HUES6 (cell line): ENCODE data around the gene MACROD2.

ENCODE experiments used
- H3K27ac ChIP-seq: 2 replicates; pipeline ENCODE4 v1.7.0; 2013; ENCODE audit warnings: low read depth, mild to moderate bottlenecking, low read length, inconsistent platforms
- H3K27me3 ChIP-seq: 2 replicates; pipeline ENCODE4 v1.6.1; 2013; ENCODE audit warnings: low read length; ENCODE audit not compliant: control insufficient read depth, insufficient read depth
- H3K36me3 ChIP-seq: 2 replicates; pipeline ENCODE4 v1.6.1; 2013; ENCODE audit warnings: low read length; ENCODE audit not compliant: control insufficient read depth, insufficient read depth
- H3K4me1 ChIP-seq: 2 replicates; pipeline ENCODE4 v1.6.1; 2013; ENCODE audit warnings: low read length; ENCODE audit not compliant: control insufficient read depth, insufficient read depth
- H3K4me3 ChIP-seq: 2 replicates; pipeline ENCODE4 v1.5.1; 2013; ENCODE audit warnings: low read depth, low read length
- H3K9ac ChIP-seq: one replicate; pipeline ENCODE4 v1.6.1; 2013; ENCODE audit warnings: mild to moderate bottlenecking, low read length
- H3K9me3 ChIP-seq: 2 replicates; pipeline ENCODE4 v1.6.1; 2013; ENCODE audit warnings: low read depth, low read length; ENCODE audit not compliant: control insufficient read depth, insufficient read depth

The MACROD2 gene

DNA sequence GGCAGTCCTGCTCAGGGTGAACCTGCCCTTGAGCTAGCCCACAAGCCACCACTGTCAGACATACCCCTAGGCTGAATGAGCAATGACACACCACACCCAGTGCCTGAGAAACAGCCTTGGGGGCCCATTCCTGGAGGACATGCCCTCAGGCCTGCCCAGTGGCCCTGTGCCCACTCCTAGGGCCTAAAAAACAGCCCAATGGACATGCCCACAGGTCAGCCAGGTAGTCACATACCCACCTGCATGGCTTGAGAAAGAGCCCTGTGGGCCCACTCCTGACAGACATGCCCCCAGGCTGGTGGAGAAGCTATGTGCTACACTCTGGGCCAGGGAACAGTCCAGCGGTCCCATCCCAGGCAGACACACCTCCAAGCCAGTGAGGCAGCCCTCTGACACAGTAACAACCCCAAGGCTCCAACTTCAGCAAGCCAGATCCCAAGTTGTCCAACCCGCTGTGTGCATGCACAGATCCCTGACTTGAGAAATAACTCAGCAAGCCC is 2086.8 kb downstream of the MACROD2 start:
- Histone ChIP-seq H3K36me3 (no peaks in the 10 kb centered on the region), H3K9ac (no peak overlapping the region), H3K4me3 (no peak overlapping the region), H3K27ac (no peak overlapping the region), H3K27me3 (no peaks in the 10 kb centered on the region), H3K9me3 (no peaks in the 10 kb centered on the region), H3K4me1 (no peaks in the 10 kb centered on the region)

DNA sequence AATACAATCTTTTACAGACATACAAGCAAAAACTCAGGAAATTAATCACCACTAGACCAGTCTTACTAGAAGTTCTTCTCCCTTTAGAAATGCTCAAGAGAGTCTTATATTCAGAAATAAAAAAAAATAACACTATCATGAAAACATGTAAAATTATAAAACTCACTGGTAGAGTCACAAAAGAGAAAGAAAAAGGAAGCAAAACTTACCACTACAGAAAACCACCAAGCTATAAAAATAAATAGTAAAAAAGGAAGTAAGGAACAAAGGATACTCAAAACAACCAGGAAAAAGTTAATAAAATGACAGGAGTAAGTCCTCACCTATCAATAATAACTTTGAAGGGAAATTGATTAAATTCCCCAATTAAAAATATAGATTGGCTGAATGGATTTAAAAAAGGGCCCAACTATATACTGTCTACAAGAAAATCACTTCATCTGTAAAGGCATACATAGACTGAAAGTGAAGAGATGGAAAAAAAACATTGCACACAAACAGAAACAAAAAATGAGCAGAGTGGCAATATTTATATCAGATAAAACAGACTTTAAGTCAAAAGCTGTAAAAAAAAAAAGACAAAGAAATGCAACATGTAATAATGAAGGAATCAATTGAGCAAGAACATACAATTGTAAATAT is 2088.4 kb downstream of the MACROD2 start:
- Histone ChIP-seq H3K9me3 (no peaks in the 10 kb centered on the region), H3K36me3 (no peaks in the 10 kb centered on the region), H3K27me3 (no peaks in the 10 kb centered on the region), H3K27ac (no peak overlapping the region), H3K4me3 (no peak overlapping the region), H3K9ac (no peak overlapping the region), H3K4me1 (no peaks in the 10 kb centered on the region)

- Histone ChIP-seq H3K4me3 (no peak overlapping the region), H3K27me3 (no peaks in the 10 kb centered on the region), H3K9me3 (peaks cover 4% of the 10 kb centered on the region; the same call in 1 of the 2 replicates), H3K27ac (no peak overlapping the region), H3K4me1 (no peaks in the 10 kb centered on the region), H3K36me3 (no peaks in the 10 kb centered on the region), H3K9ac (no peak overlapping the region)
These were observed 2099.9 kb downstream of the MACROD2 start for GRCh38 chr20:16095226-16095625.

GRCh38 chr20:16096756-16097326 is 2101.5 kb downstream of the MACROD2 start:
- no peaks in the 10 kb centered on the region for H3K36me3 ChIP-seq
- H3K4me1 ChIP-seq: no peaks in the 10 kb centered on the region

GRCh38 chr20:16097788-16098187 is 2102.5 kb downstream of the MACROD2 start:
- H3K9ac ChIP-seq: no peak overlapping the region
- H3K4me3 ChIP-seq: no peak overlapping the region
- no peak overlapping the region for H3K27ac ChIP-seq
- H3K4me1 ChIP-seq: no peaks in the 10 kb centered on the region
- H3K36me3 ChIP-seq: no peaks in the 10 kb centered on the region
- no peaks in the 10 kb centered on the region for H3K9me3 ChIP-seq
- H3K27me3 ChIP-seq: no peaks in the 10 kb centered on the region

More at GRCh38 chr20:16096756-16097326, 2101.5 kb downstream of the MACROD2 start:
- H3K9me3 ChIP-seq: no peaks in the 10 kb centered on the region
- H3K9ac ChIP-seq: no peak overlapping the region
- H3K4me3 ChIP-seq: no peak overlapping the region
- H3K27ac ChIP-seq: no peak overlapping the region
- no peaks in the 10 kb centered on the region for H3K27me3 ChIP-seq

DNA sequence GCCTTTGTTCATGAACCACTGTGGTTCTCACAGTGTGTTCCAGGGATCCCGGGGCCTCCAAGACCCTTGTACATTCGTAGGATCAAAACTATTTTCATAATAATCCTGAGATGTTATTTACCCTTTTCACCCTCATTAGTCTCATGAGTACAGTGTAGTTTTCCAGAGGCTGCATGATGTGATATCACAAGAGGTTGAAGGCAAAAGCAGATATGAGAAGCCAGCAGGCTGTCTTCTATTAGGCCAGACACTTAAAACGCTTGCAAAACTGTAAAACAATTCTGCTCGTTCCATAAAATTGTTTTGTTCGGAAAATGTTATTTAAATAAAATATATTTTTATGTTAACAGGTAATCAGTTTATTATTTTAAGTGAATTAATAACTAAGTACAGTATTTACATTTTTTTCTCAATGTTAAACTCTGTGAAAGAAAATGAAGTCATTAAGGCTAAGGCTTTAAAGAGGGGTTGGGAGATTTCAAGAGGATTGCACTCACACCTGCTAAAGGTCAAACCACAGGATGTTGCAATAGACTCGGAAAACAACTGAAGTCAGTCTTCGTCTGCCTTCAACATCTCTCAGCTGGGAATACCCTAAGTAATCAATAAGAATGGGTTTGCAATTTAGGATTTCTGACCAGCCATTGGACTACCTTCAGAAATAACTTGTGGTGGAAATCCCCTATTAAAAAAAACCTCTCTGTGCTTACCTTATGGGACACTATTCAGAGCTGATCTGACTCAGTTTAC is 2103.7 kb downstream of the MACROD2 start:
- H3K4me1 ChIP-seq: no peaks in the 10 kb centered on the region
- H3K9me3 ChIP-seq: no peaks in the 10 kb centered on the region
- H3K27me3 ChIP-seq: no peaks in the 10 kb centered on the region
- no peaks in the 10 kb centered on the region for H3K36me3 ChIP-seq
- no peak overlapping the region for H3K9ac ChIP-seq
- H3K27ac ChIP-seq: no peak overlapping the region
- no peak overlapping the region for H3K4me3 ChIP-seq

- Histone ChIP-seq H3K4me1 (no peaks in the 10 kb centered on the region), H3K27ac (no peak overlapping the region), H3K4me3 (no peak overlapping the region), H3K36me3 (no peaks in the 10 kb centered on the region), H3K9me3 (no peaks in the 10 kb centered on the region), H3K27me3 (no peaks in the 10 kb centered on the region), H3K9ac (no peak overlapping the region)
These were observed 2104.8 kb downstream of the MACROD2 start for GRCh38 chr20:16100111-16100510.

DNA sequence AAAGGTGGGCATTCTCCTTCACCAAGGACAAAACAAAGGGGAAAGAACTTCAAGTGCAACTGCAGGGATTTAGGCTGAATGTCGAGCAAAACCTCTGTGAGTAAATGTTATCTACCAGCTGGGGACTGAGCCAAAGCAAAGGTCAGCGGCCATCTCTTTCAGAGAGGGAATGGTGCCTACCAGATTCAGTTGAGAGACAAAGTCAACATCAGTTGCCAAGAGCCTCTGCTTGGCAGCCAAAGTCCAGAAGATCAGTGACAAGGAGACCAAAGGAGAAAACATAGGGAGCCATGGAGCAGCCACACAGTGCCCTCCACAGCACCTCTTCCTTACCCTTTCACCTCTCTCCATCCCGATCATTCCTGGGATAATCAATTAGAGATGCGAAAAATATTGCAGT is 2105.5 kb downstream of the MACROD2 start:
- H3K4me1 ChIP-seq: no peaks in the 10 kb centered on the region
- H3K27ac ChIP-seq: no peak overlapping the region
- no peak overlapping the region for H3K9ac ChIP-seq
- no peaks in the 10 kb centered on the region for H3K36me3 ChIP-seq
- no peaks in the 10 kb centered on the region for H3K9me3 ChIP-seq
- H3K4me3 ChIP-seq: no peak overlapping the region
- no peaks in the 10 kb centered on the region for H3K27me3 ChIP-seq
